ENCODE measurements around the gene JUN.

The JUN gene

GRCh38 chr1:58745666-58746065 is 38.2 kb downstream of the JUN start:
- Mint-ChIP-seq H3K27me3 (ENCODE audit: low read depth) (peaks cover 18% of the 10 kb centered on the region), H3K27ac (no peak overlapping the region), H3K4me3 (no peak overlapping the region), H3K4me1 (ENCODE audit: low read depth) (peaks cover 11% of the 10 kb centered on the region), H3K9me3 (no peaks in the 10 kb centered on the region), H3K36me3 (ENCODE audit: low read depth) (peaks cover 8% of the 10 kb centered on the region)

GRCh38 chr1:58745117-58745516 is 38.7 kb downstream of the JUN start:
- H3K27me3 Mint-ChIP-seq (ENCODE audit: low read depth) = peaks cover 18% of the 10 kb centered on the region
- H3K36me3 Mint-ChIP-seq (ENCODE audit: low read depth) = peaks cover 8% of the 10 kb centered on the region
- no peak overlapping the region for H3K27ac Mint-ChIP-seq
- no peaks in the 10 kb centered on the region for H3K9me3 Mint-ChIP-seq
- H3K4me1 Mint-ChIP-seq (ENCODE audit: low read depth) = peaks cover 11% of the 10 kb centered on the region
- no peak overlapping the region for H3K4me3 Mint-ChIP-seq

- H3K27ac Mint-ChIP-seq = no peak overlapping the region
- H3K4me3 Mint-ChIP-seq = no peak overlapping the region
- peaks cover 3% of the 10 kb centered on the region for H3K36me3 Mint-ChIP-seq (ENCODE audit: low read depth)
- H3K9me3 Mint-ChIP-seq = no peaks in the 10 kb centered on the region
- peaks cover 7% of the 10 kb centered on the region for H3K4me1 Mint-ChIP-seq (ENCODE audit: low read depth)
- peaks cover 15% of the 10 kb centered on the region for H3K27me3 Mint-ChIP-seq (ENCODE audit: low read depth)
Measured at GRCh38 chr1:58741678-58742553, 41.9 kb downstream of the JUN start.

- Mint-ChIP-seq H3K4me3 (no peak overlapping the region), H3K36me3 (ENCODE audit: low read depth) (no peaks in the 10 kb centered on the region), H3K27me3 (ENCODE audit: low read depth) (peaks cover 5% of the 10 kb centered on the region), H3K27ac (no peak overlapping the region), H3K4me1 (ENCODE audit: low read depth) (peaks cover 11% of the 10 kb centered on the region), H3K9me3 (no peaks in the 10 kb centered on the region)
Measured at GRCh38 chr1:58739856-58740466, 43.9 kb downstream of the JUN start.

- H3K27me3 Mint-ChIP-seq (ENCODE audit: low read depth) = peaks cover 1% of the 10 kb centered on the region
- no peak overlapping the region for H3K4me3 Mint-ChIP-seq
- no peaks in the 10 kb centered on the region for H3K36me3 Mint-ChIP-seq (ENCODE audit: low read depth)
- H3K4me1 Mint-ChIP-seq (ENCODE audit: low read depth) = peaks cover 13% of the 10 kb centered on the region
- no peaks in the 10 kb centered on the region for H3K9me3 Mint-ChIP-seq
- H3K27ac Mint-ChIP-seq = no peak overlapping the region
Measured at GRCh38 chr1:58738876-58739275, 45.0 kb downstream of the JUN start.

- no peak overlapping the region for H3K27ac Mint-ChIP-seq
- H3K4me3 Mint-ChIP-seq = no peak overlapping the region
- no peaks in the 10 kb centered on the region for H3K36me3 Mint-ChIP-seq (ENCODE audit: low read depth)
- no peaks in the 10 kb centered on the region for H3K27me3 Mint-ChIP-seq (ENCODE audit: low read depth)
- H3K4me1 Mint-ChIP-seq (ENCODE audit: low read depth) = peaks cover 13% of the 10 kb centered on the region
- no peaks in the 10 kb centered on the region for H3K9me3 Mint-ChIP-seq
Measured at GRCh38 chr1:58735586-58735985, 48.3 kb downstream of the JUN start.

- Mint-ChIP-seq H3K4me1 (ENCODE audit: low read depth) (peaks cover 13% of the 10 kb centered on the region), H3K36me3 (ENCODE audit: low read depth) (no peaks in the 10 kb centered on the region), H3K27ac (no peak overlapping the region), H3K4me3 (no peak overlapping the region), H3K9me3 (no peaks in the 10 kb centered on the region), H3K27me3 (ENCODE audit: low read depth) (no peaks in the 10 kb centered on the region)
Measured at GRCh38 chr1:58734630-58735029, 49.2 kb downstream of the JUN start.

GRCh38 chr1:58732087-58732775 is 51.6 kb downstream of the JUN start:
- H3K4me1 Mint-ChIP-seq (ENCODE audit: low read depth) = peaks cover 14% of the 10 kb centered on the region
- H3K27ac Mint-ChIP-seq = no peak overlapping the region

More at GRCh38 chr1:58732087-58732775, 51.6 kb downstream of the JUN start:
- no peaks in the 10 kb centered on the region for H3K27me3 Mint-ChIP-seq (ENCODE audit: low read depth)
- no peak overlapping the region for H3K4me3 Mint-ChIP-seq
- H3K36me3 Mint-ChIP-seq (ENCODE audit: low read depth) = no peaks in the 10 kb centered on the region
- no peaks in the 10 kb centered on the region for H3K9me3 Mint-ChIP-seq

Measured in T-helper 1 cell treated with Interleukin-12 subunit alpha and Interleukin-12 subunit beta and Interleukin-4 antibody, amounts not matched to agents 30 μg/mL and 1 μg/mL, for 36 hours (primary cell).